Muscle of arm (tissue), 12 donors: ENCODE results near the gene PIK3IP1. TPM values are rescaled to one million over a fixed set of nuclear protein-coding genes. Genes with fewer than 3 reads are reported as not detected.

Source experiments
- DNase-seq: peaks from one replicate; pipeline ENCODE4 v3.0.0-alpha.2; 2013
- polyA plus RNA-seq, 12 donors: library from polyadenylated mRNA; unstranded; fragments of 120-200 nt; gene quantifications; one replicate each; pipeline ENCODE4 v1.2.1, GENCODE V29; 2013; ENCODE audit not compliant: insufficient read length in 12 of 12

PIK3IP1 gene
- polyA plus RNA-seq, 12 donors = 1.9 to 8.7 (median 4.2) TPM; not detected in 1

- no peak for DNase-seq
These were observed 12.3 kb downstream of the PIK3IP1 start for GRCh38 chr22:31279821-31280505.

- no peak for DNase-seq
These were observed 13.0 kb downstream of the PIK3IP1 start for GRCh38 chr22:31279327-31279669.

GRCh38 chr22:31278626-31279326 is 13.5 kb downstream of the PIK3IP1 start:
- DNase-seq = no peak

GRCh38 chr22:31278151-31278621 is 14.1 kb downstream of the PIK3IP1 start:
- no peak for DNase-seq

GRCh38 chr22:31277741-31278140 is 14.5 kb downstream of the PIK3IP1 start:
- DNase-seq = no peak

- no peak for DNase-seq
These were observed 15.7 kb downstream of the PIK3IP1 start for GRCh38 chr22:31276426-31277167.

GRCh38 chr22:31275576-31275975 is 16.7 kb downstream of the PIK3IP1 start:
- DNase-seq = no peak

GRCh38 chr22:31275018-31275417 is 17.3 kb downstream of the PIK3IP1 start:
- no peak for DNase-seq

- no peak for DNase-seq
These were observed 18.3 kb downstream of the PIK3IP1 start for GRCh38 chr22:31274017-31274416.

GRCh38 chr22:31272522-31273446 is 19.5 kb downstream of the PIK3IP1 start:
- peak; percentile 59 for DNase-seq

- DNase-seq = no peak
These were observed 20.8 kb downstream of the PIK3IP1 start for GRCh38 chr22:31271485-31271884.

- DNase-seq = no peak
These were observed 21.3 kb downstream of the PIK3IP1 start for GRCh38 chr22:31271026-31271425.

- no peak for DNase-seq
These were observed 22.3 kb downstream of the PIK3IP1 start for GRCh38 chr22:31269892-31270579.

- no peak for DNase-seq
These were observed 24.0 kb downstream of the PIK3IP1 start for GRCh38 chr22:31268281-31268680.

- no peak for DNase-seq
These were observed 28.2 kb downstream of the PIK3IP1 start for GRCh38 chr22:31263896-31264640.

- DNase-seq = no peak
These were observed 29.8 kb downstream of the PIK3IP1 start for GRCh38 chr22:31262312-31263133.

- DNase-seq = no peak
These were observed 31.8 kb downstream of the PIK3IP1 start for GRCh38 chr22:31260474-31260856.

- DNase-seq = no peak
These were observed 32.4 kb downstream of the PIK3IP1 start for GRCh38 chr22:31259798-31260473.

GRCh38 chr22:31253949-31254348 is 38.3 kb downstream of the PIK3IP1 start:
- DNase-seq = no peak
